Glutamatergic neuron (in vitro differentiated cells): ENCODE data around the gene ARL8A. TPM values are rescaled to one million over a fixed set of nuclear protein-coding genes. Genes with fewer than 3 reads are reported as not detected.

Experiments used
- DNase-seq: peaks from one replicate; pipeline ENCODE4 v3.0.0; 2022
- H3K27ac Mint-ChIP-seq: one replicate; pipeline ENCODE4 v1.8.0; 2020; ENCODE audit warnings: mild to moderate bottlenecking, mixed read lengths, inconsistent platforms; ENCODE audit not compliant: unreplicated experiment
- H3K27me3 Mint-ChIP-seq: one replicate; pipeline ENCODE4 v1.8.0; 2020; ENCODE audit warnings: mild to moderate bottlenecking, moderate library complexity, mixed read lengths, inconsistent platforms; ENCODE audit not compliant: unreplicated experiment
- H3K36me3 Mint-ChIP-seq: one replicate; pipeline ENCODE4 v1.8.0; 2020; ENCODE audit warnings: mild to moderate bottlenecking, mixed read lengths, inconsistent platforms; ENCODE audit not compliant: unreplicated experiment
- H3K4me1 Mint-ChIP-seq: one replicate; pipeline ENCODE4 v1.8.0; 2020; ENCODE audit warnings: mild to moderate bottlenecking, low read depth, mixed read lengths, inconsistent platforms; ENCODE audit not compliant: unreplicated experiment
- H3K4me3 Mint-ChIP-seq: one replicate; pipeline ENCODE4 v1.8.0; 2020; ENCODE audit warnings: mild to moderate bottlenecking, mixed read lengths, inconsistent platforms; ENCODE audit not compliant: unreplicated experiment
- H3K9me3 Mint-ChIP-seq: one replicate; pipeline ENCODE4 v1.8.0; 2020; ENCODE audit warnings: mild to moderate bottlenecking, moderate library complexity, mixed read lengths, inconsistent platforms; ENCODE audit not compliant: unreplicated experiment
- total RNA-seq: library from RNA; stranded (reverse); fragmentation: NEBNext Ultra II Directional; extraction: Animal tissue kit (Norgen Biotek cat#: 25700); gene quantifications from one replicate; pipeline ENCODE4 v1.2.1, GENCODE V29; 2021; ENCODE audit not compliant: unreplicated experiment
- TF ChIP-seq, protein P1 (sequence below): fragments of 200-600 bp; sonication (generic); IDR thresholded peaks from one replicate; pipeline ENCODE4 v1.5.0; 2021; ENCODE audit not compliant: partially characterized antibody, unreplicated experiment

ARL8A gene
- total RNA-seq, 1 donor from 2014 or later = 160 TPM

DNA sequence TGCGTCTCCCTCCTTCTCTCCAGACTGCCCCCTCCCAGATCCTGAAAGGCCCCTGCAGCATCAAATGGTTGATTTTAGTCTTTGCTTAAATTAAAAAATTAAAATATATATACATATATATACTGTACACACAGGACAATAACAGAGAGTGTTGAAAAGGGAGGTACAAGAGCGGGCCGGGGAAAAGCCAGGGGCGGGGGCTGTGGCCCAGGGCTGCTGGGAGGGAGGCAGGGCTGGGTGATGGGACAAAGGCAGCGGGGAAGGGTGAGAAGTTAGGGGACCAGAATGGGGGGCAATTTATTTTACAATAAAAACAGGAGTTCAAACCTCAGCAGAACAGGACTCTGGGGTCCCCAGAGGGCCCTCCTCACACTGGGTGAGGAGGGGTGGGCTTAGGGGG is 10.5 kb downstream of the ARL8A start:
- TF ChIP-seq, protein P1, sequence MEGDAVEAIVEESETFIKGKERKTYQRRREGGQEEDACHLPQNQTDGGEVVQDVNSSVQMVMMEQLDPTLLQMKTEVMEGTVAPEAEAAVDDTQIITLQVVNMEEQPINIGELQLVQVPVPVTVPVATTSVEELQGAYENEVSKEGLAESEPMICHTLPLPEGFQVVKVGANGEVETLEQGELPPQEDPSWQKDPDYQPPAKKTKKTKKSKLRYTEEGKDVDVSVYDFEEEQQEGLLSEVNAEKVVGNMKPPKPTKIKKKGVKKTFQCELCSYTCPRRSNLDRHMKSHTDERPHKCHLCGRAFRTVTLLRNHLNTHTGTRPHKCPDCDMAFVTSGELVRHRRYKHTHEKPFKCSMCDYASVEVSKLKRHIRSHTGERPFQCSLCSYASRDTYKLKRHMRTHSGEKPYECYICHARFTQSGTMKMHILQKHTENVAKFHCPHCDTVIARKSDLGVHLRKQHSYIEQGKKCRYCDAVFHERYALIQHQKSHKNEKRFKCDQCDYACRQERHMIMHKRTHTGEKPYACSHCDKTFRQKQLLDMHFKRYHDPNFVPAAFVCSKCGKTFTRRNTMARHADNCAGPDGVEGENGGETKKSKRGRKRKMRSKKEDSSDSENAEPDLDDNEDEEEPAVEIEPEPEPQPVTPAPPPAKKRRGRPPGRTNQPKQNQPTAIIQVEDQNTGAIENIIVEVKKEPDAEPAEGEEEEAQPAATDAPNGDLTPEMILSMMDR = no peak
- no peaks in the 10 kb centered on the region for H3K36me3 Mint-ChIP-seq
- H3K4me1 Mint-ChIP-seq = peaks cover 6% of the 10 kb centered on the region
- H3K9me3 Mint-ChIP-seq = peaks cover 2% of the 10 kb centered on the region
- DNase-seq = no peak
- H3K4me3 Mint-ChIP-seq = no peak overlapping the region
- peaks cover 3% of the 10 kb centered on the region for H3K27me3 Mint-ChIP-seq
- H3K27ac Mint-ChIP-seq = no peak overlapping the region

DNA sequence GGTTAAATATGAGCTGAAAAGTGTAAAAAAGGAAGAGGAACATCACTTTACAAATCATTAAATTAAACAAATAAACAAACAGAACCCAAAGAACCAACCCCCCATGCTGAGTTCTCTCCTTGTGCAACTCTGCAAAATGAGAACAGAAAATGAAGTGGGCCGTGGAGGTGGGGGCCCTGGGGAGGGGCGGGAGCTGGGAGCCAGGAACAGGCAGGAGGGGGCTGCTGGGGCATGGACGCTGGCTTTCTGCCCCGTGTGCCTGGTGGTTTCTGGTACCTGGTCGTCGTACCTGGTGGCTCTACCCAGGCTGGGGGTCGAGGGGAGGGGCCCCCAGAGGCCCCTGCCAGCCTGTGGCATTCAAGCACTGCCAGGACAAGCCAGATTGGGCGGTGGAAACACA is 11.0 kb downstream of the ARL8A start:
- no peaks in the 10 kb centered on the region for H3K36me3 Mint-ChIP-seq
- TF ChIP-seq, protein P1 = no peak
- H3K4me3 Mint-ChIP-seq = peak overlapping the region; percentile 28
- DNase-seq = no peak
- no peak overlapping the region for H3K27ac Mint-ChIP-seq
- peaks cover 6% of the 10 kb centered on the region for H3K4me1 Mint-ChIP-seq
- peaks cover 3% of the 10 kb centered on the region for H3K27me3 Mint-ChIP-seq
- peaks cover 2% of the 10 kb centered on the region for H3K9me3 Mint-ChIP-seq

GRCh38 chr1:202133001-202133400 is 11.5 kb downstream of the ARL8A start:
- Mint-ChIP-seq H3K4me1 (peaks cover 6% of the 10 kb centered on the region), H3K4me3 (peak overlapping the region; percentile 28), H3K9me3 (peaks cover 2% of the 10 kb centered on the region), H3K27me3 (no peaks in the 10 kb centered on the region), H3K27ac (no peak overlapping the region), H3K36me3 (no peaks in the 10 kb centered on the region)
- no peak for DNase-seq
- TF ChIP-seq, protein P1 = no peak

GRCh38 chr1:202131956-202132821 is 12.3 kb downstream of the ARL8A start:
- TF ChIP-seq, protein P1 = no peak
- H3K4me1 Mint-ChIP-seq = peaks cover 6% of the 10 kb centered on the region
- no peak overlapping the region for H3K4me3 Mint-ChIP-seq
- H3K36me3 Mint-ChIP-seq = no peaks in the 10 kb centered on the region
- no peaks in the 10 kb centered on the region for H3K27me3 Mint-ChIP-seq
- H3K27ac Mint-ChIP-seq = peak overlapping the region; percentile 22
- H3K9me3 Mint-ChIP-seq = peaks cover 2% of the 10 kb centered on the region
- no peak for DNase-seq

- TF ChIP-seq, protein P1 = no peak
- Mint-ChIP-seq H3K27ac (no peak overlapping the region), H3K9me3 (peaks cover 2% of the 10 kb centered on the region), H3K4me1 (peaks cover 6% of the 10 kb centered on the region), H3K27me3 (no peaks in the 10 kb centered on the region), H3K36me3 (no peaks in the 10 kb centered on the region), H3K4me3 (no peak overlapping the region)
- no peak for DNase-seq
Observed at GRCh38 chr1:202130816-202131522, 13.6 kb downstream of the ARL8A start.
